ENCODE results near the gene RBCK1.
"Not testable (repeated sequence)": the region's sequence is repeated elsewhere in the genome, so short reads cannot be mapped to it uniquely, and the experiment has no call there.

Gene RBCK1

DNA sequence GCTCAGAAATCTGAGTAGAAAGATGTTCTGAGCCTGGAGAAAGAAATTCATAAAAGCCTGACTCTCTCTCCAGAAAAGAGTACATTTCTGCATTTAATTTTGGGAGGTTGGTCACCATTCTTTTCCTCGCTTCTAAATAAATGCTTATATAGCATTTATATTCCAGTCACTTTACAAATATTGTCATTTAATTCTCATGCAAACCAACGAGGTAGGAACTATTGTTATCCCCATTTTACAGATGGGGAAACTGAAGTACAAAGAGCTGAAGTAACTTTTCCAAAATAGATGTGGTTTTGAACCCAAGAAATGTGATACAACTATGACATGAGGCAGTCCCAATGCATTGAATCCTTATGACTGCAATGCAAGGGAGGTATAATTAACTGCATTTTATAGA, 32.0 kb upstream of the RBCK1 start:
- no peak for DNase-seq

GRCh38 chr20:376750-377149, 31.3 kb upstream of the RBCK1 start:
- DNase-seq = no peak

DNA sequence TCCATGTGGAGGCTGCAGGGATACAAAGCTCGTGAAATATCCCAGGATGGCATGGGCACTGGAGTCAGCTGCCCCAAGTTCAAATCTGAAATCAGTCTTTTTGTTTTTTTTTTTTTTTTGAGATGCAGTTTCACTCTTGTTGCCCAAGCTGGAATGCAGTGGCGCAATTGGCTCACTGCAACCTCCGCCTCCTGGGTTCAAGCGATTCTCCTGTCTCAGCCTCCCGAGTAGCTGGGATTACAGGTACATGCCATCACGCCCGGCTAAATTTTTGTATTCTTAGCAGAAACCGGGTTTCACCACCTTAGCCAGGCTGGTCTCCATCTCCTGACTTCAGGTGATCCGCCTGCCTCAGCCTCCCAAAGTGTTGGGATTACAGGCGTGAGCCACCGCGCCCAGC, 30.5 kb upstream of the RBCK1 start:
- not testable (repeated sequence) for DNase-seq

GRCh38 chr20:378961-379336, 29.1 kb upstream of the RBCK1 start:
- no peak for DNase-seq

DNA sequence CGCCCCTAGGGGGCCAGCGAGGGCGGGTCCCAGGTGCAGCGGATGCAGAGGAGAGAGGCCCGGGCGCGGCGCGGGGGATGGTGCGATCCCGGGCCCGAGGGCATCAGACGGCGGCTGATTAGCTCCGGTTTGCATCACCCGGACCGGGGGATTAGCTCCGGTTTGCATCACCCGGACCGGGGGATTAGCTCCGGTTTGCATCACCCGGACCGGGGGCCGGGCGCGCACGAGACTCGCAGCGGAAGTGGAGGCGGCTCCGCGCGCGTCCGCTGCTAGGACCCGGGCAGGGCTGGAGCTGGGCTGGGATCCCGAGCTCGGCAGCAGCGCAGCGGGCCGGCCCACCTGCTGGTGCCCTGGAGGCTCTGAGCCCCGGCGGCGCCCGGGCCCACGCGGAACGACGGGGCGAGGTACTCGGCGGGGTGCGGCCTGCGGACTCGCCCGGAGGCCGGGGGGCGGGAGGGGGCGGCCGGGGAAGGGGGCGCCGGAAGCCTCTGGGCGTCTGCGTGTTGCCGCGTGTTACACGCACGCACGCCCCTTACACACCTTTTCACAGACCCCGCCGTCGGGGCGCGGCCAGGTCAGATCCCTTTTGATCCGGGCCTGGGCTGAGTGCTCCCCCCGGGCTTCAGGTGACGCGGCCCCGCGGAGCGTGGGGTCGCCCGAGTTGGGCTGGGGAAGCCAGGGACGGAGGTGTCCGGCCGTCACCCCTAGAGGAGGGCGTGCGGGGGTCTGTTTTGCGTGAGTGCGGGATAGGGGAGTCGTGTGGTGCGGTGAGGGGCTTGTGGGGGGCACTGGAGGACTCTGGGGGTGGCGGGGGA, 27.1 kb upstream of the RBCK1 start:
- no peak for DNase-seq

DNA sequence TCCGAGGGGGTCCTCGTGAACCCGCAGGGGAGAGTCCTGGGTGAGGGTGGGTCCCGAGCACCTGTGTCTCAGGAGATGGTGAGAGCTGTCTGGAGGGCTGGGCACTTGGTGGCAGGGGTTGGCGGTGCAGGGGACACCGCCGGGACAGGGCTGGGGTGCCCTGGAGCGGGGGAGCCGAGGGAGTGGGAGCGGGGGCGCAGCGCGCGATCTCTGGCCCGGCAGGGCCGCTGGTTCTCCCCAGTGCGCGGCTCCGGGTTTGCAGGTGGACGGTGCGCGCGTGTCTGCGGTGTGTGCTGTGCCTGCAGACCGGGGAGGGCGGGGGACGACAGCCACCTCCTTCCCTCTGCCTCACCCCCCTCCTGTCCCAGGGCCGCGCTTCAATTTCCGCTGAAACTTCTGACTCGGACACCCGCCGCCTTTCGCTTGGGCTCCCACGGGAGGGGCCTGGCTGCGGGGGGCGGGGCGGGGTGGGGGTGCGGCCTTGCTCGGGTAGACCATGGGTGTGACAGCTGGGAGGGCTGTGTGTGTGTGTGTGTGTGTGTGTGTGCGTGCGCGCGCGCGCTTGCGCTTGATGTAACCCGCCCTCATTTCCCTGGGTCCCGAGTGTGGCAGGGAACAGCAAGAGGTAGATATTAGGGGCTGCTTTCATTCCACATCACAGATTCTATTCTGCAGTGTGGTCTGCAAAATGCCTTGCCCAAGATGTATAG, 26.4 kb upstream of the RBCK1 start:
- no peak for DNase-seq

GRCh38 chr20:382291-383115, 25.6 kb upstream of the RBCK1 start:
- DNase-seq = no peak

DNA sequence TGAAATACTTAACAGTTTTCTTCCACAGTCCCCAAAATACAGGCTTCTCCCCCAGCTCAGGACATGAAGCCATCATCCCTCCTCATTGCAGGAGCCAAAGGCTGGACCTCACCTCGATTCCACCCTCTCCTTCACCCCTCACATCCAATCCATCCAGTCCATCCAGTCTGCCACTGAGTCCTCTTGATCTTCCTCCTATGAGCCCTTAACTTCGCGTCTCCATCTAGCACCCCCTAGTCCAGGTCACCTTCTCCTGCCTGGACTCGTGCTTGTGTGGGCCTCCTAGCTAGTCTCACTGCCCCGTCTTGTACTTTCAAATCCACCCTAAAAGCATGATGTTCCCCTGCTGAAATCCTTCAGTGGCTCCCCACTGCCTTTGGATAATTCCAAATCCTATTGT, 24.2 kb upstream of the RBCK1 start:
- DNase-seq = no peak

DNA sequence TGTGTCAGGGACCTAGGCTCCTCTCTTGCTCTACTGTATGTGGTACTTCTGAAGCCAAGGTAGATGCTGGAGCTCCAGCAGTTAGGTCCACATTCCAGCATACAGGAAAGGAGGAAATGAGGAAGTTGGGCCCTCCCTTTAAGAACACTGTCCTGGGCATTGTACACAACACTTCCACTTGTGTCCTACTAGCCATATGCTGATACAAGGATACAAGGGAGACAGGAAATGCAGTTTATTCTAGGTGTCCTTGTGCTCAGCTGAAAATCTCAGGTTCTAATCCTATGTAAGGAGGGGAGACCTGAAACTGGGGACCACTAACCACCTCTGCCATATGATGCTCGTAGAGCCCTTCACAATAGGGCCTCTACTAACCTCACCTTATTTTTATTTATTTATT, 23.4 kb upstream of the RBCK1 start:
- no peak for DNase-seq

GRCh38 chr20:385448-385847, 22.7 kb upstream of the RBCK1 start:
- no peak for DNase-seq

DNA sequence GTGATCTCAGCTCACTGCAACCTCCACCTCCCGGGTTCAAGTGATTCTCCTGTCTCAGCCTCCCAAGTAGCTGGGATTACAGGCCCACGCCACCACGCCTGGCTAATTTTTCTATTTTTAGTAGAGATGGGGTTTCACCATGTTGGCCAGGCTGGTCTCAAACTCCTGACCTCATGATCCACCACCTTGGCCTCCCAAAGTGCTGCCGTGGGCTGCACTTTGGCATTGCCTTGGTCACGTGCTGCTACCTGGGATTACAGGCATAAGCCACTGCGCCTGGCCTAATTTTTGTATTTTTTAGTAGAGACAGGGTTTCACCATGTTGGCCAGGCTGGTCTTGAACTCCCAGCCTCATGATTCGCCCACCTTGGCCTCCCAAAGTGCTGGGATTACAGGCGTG, 21.5 kb upstream of the RBCK1 start:
- not testable (repeated sequence) for DNase-seq

DNA sequence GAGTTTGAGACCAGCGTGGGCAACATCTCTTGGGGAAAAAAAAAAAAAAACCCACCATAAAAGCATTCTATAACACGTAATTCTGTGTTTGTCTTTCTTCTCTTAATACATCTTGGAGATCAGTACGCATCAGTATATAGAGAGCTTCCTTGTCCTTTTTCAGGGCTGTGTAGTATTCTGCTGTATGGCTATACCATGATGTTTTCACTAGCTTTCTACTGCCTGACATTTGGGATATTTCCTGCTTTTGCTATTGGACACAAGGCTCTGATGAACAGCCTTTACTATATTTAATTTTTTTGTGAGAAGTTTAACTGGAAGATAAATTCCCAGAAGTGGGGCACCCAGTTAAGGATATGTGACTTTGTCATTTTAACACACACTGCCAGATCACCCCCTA, 20.6 kb upstream of the RBCK1 start:
- no peak for DNase-seq

DNA sequence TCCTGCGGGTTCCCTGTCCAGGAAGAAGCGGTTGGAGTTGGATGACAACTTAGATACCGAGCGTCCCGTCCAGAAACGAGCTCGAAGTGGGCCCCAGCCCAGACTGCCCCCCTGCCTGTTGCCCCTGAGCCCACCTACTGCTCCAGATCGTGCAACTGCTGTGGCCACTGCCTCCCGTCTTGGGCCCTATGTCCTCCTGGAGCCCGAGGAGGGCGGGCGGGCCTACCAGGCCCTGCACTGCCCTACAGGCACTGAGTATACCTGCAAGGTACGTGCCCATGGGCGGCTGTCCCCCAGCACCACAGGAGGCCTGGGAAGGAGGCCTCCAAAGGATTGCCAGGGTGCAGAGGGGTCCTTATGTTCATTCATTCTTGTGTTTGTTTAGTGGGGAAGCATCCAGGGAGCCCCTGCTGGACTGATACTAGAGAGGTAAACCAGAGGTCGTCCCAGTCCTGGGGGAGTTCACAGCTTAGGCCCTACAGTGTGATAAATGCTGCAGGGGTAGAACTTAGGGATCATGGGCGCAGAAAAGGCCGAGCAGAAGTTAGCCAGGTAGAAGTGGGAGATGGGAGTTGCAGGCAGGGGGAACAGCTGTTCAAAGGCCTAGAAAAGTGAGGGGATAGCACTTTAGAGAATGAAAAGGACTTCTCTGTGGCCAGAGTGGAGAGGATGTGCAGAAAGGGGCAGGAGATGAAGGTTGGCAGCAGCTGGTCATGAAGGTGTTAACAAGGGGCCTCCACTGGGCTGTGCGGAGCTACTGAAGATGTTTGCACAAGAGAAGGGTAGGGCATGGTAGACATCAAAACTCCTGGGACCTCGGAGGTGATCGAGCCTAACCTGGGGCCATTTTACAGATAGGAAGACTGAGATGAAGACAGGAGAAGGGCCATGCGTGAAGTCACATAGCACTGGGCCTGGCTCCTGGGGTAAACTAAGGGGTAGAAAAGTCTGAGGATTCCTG, 19.8 kb upstream of the RBCK1 start:
- no peak for DNase-seq

- no peak for DNase-seq
These were observed 18.9 kb upstream of the RBCK1 start for GRCh38 chr20:389220-389619.

- DNase-seq = no peak
These were observed 16.9 kb upstream of the RBCK1 start for GRCh38 chr20:391041-391711.

DNA sequence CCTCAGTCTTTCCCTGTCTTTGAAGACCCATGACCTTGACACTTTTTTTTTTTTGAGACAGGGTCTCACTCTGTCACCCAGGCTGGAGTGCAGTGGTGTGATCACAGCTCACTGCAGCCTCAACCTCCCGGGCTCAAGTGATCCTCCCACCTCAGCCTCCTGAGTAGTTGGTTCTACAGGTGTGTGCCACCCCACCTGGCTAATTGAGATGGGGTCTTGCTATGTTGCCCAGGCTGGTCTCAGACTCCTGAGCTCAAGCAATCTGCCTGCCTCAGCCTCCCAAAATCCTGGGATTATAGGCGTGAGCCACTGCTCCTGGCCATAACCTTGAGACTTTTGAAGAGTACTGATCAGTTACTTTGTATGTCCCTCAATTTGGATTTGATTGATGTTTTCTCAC, 14.8 kb upstream of the RBCK1 start:
- not testable (repeated sequence) for DNase-seq

GRCh38 chr20:396252-396618, 11.9 kb upstream of the RBCK1 start:
- no peak for DNase-seq

GRCh38 chr20:396619-397431, 11.3 kb upstream of the RBCK1 start:
- DNase-seq = no peak

DNA sequence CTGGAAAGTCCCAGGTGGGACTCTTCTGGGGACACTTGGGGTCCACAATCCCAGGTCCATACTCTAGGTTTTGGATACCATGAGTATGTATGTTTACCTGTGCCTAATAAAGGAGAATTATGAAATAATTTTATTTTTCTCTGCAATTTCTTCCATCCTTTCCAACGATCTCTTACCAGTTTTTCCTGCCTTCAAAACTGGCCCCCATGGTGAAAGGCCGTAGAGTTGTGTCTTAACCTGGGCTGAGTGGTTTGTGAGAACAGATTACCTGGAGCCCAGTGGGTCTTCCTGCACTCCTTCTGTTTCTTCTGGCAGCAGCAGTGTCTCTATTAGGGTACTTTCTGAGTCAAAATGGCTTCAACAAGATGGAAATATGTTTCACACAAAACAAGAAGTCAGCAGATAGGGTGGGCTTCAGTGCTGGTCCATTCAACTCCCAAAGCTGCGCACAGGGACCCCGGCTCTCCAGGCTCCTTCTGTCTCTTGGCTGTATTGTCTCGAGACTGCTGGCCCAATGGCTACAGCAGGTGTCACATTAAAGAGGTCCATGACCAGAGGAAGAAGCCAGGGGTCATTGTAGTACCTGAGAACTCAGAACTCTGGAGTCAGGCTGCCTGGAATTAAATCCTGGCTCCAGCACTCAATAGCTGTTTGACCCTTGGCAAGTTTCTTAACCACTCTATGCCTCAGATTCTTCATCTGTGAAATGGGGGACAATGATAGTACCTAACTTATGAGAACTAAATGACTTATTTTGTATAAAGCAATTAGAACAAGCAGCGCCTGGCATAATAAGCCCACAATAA, 10.5 kb upstream of the RBCK1 start:
- no peak for DNase-seq

- DNase-seq = no peak
These were observed 8.9 kb upstream of the RBCK1 start for GRCh38 chr20:399182-399707.

Data from DMS79 (cell line).